K562 (cell line): ENCODE data around the gene SLC4A9. TPM values are rescaled to one million over a fixed set of nuclear protein-coding genes. Genes with fewer than 3 reads are reported as not detected.

Source experiments
- ARNT ChIP-seq, 2 experiments: fragments of 450-650 bp; IDR thresholded peaks; 2 replicates each; pipeline ENCODE4 v1.6.1; 2016; ENCODE audit warnings: mild to moderate bottlenecking in 1 of 2
- HOMEZ ChIP-seq: fragments of 250-450 bp; sonication (Bioruptor Pico); IDR thresholded peaks from 2 replicates; pipeline ENCODE4 v1.4.0; 2020; ENCODE audit warnings: mild to moderate bottlenecking, moderate library complexity
- NONO ChIP-seq, 2 experiments: fragments of 200-400 bp in 1 of 2; fragments of 450-650 bp in 1 of 2; formaldehyde crosslinking in 1 of 2; IDR thresholded peaks; 2 replicates each; pipeline ENCODE4 v1.6.1; 2017; ENCODE audit warnings: low read depth in 2 of 2, mild to moderate bottlenecking in 2 of 2, moderate library complexity in 2 of 2, low read length in 1 of 2
- NR2C2 ChIP-seq, 2 experiments: fragments of 200-800 bp in 1 of 2; sonication (Bioruptor generic) in 1 of 2; sonication (generic) in 1 of 2; formaldehyde crosslinking in 1 of 2; IDR thresholded peaks; 2 replicates each; pipeline versions ENCODE4 v1.6.1 to v1.8.0; 2016 to 2022; ENCODE audit warnings: mild to moderate bottlenecking in 1 of 2, missing compliant biosample characterization in 1 of 2, missing genetic modification characterization in 1 of 2, missing genetic modification reagents in 1 of 2
- REST ChIP-seq, 2 experiments: fragments of 450-650 bp; formaldehyde crosslinking in 1 of 2; IDR thresholded peaks; 2 replicates each; pipeline versions ENCODE4 v1.4.0 to v1.6.1; 2014 to 2020; ENCODE audit warnings: mild to moderate bottlenecking in 2 of 2, borderline replicate concordance in 1 of 2, low read depth in 1 of 2
- ZKSCAN1 ChIP-seq: fragments of 150-350 bp; IDR thresholded peaks from 2 replicates; pipeline ENCODE4 v1.6.1; 2016; ENCODE audit warnings: low read depth, low read length
- polyA plus RNA-seq, 8 experiments: library from polyadenylated mRNA; depleted of rRNA in 4 of 8; stranded (reverse) in 5 of 8; unstranded in 3 of 8; fragments of >200 nt; fragmentation: Nextera tagmentation in 2 of 8; fragmentation: Illumina TruSeq in 1 of 8; extraction: Ambion mirVana in 2 of 8; extraction: Trizol in 1 of 8; gene quantifications; 2 replicates each; pipeline versions ENCODE4 v1.2.1 to v1.2.3, GENCODE V29; 2011 to 2014; ENCODE audit warnings: inconsistent platforms in 1 of 8, missing spikeins in 1 of 8
- total RNA-seq, 7 experiments: library from RNA; depleted of rRNA in 6 of 7; stranded (reverse); fragments of >200 nt in 6 of 7; fragmentation: Illumina TruSeq in 2 of 7; extraction: Trizol in 2 of 7; gene quantifications; 2 replicates each; pipeline versions ENCODE4 v1.2.1 to v1.2.3, GENCODE V29; 2011 to 2021; ENCODE audit warnings: low replicate concordance in 1 of 7

The SLC4A9 gene
- total and polyA plus RNA-seq, 9 of the 15 experiments (the other 6 are each of a cell fraction or from before 2014, with no cell fraction given), result 0.05 to 0.13 TPM; not detected in 7

- TF ChIP-seq HOMEZ (no peak), REST (IDR thresholded peaks at IDR 0.05; ENCODE audit: borderline replicate concordance) (peak; percentile 72), REST (CRISPR knock-in tag; IDR thresholded peaks at IDR 0.05; ENCODE audit: low read depth) (no peak), ARNT (IDR thresholded peaks at IDR 0.05) (no peak), NONO (IDR thresholded peaks at IDR 0.05; ENCODE audit: low read depth in 2 of 2, low read length in 1 of 2) (peak in 1 of 2 experiments; percentile 96; a peak in 2 of 4 replicates), ZKSCAN1 (peak; percentile 16; the same call in 1 of the 2 replicates), NR2C2 (CRISPR knock-in tag; IDR thresholded peaks at IDR 0.05) (no peak), NR2C2 (tag; IDR thresholded peaks at IDR 0.05) (no peak; the same call in 1 of the 2 replicates)
Observed at GRCh38 chr5:140346348-140347221, 13.4 kb upstream of the SLC4A9 start, which contains the start of gene HBEGF (continued).
